ENCODE measurements around the gene IDE. TPM values are rescaled to one million over a fixed set of nuclear protein-coding genes. Genes with fewer than 3 reads are reported as not detected.
"Not testable (repeated sequence)": the region's sequence is repeated elsewhere in the genome, so short reads cannot be mapped to it uniquely, and the experiment has no call there.

IDE gene
- total RNA-seq, 1 donor from 2014 or later, result 35.9 TPM

DNA sequence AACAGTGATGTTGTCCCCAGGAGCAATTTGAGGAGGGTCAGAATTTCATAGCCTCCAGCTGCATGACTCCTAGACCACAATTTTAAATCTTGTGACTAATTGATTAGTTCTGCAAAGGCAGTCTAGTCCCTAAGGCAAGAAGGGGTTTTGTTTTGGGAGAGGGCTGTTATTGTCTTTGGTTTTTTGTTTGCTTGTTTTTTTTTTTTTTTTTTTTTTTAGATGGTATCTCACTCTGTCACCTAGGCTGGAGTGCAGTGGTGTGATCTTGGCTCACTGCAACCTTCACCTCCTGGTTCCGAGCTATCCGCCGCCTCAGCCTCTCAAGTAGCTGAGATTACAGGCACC is 165.9 kb downstream of the IDE start:
- peaks cover 14% of the 10 kb centered on the region for H3K27me3 Mint-ChIP-seq
- H3K36me3 Mint-ChIP-seq, result no peaks in the 10 kb centered on the region
- TF ChIP-seq, protein P1, sequence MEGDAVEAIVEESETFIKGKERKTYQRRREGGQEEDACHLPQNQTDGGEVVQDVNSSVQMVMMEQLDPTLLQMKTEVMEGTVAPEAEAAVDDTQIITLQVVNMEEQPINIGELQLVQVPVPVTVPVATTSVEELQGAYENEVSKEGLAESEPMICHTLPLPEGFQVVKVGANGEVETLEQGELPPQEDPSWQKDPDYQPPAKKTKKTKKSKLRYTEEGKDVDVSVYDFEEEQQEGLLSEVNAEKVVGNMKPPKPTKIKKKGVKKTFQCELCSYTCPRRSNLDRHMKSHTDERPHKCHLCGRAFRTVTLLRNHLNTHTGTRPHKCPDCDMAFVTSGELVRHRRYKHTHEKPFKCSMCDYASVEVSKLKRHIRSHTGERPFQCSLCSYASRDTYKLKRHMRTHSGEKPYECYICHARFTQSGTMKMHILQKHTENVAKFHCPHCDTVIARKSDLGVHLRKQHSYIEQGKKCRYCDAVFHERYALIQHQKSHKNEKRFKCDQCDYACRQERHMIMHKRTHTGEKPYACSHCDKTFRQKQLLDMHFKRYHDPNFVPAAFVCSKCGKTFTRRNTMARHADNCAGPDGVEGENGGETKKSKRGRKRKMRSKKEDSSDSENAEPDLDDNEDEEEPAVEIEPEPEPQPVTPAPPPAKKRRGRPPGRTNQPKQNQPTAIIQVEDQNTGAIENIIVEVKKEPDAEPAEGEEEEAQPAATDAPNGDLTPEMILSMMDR (conservative IDR thresholded peaks at IDR 0.05), result no peak
- H3K27ac Mint-ChIP-seq, result no peak overlapping the region
- H3K9me3 Mint-ChIP-seq, result no peaks in the 10 kb centered on the region
- DNase-seq (ENCODE audit: extremely low spot score, unreplicated experiment), result no peak
- no peak overlapping the region for H3K4me3 Mint-ChIP-seq
- no peaks in the 10 kb centered on the region for H3K4me1 Mint-ChIP-seq (ENCODE audit: unreplicated experiment)

DNA sequence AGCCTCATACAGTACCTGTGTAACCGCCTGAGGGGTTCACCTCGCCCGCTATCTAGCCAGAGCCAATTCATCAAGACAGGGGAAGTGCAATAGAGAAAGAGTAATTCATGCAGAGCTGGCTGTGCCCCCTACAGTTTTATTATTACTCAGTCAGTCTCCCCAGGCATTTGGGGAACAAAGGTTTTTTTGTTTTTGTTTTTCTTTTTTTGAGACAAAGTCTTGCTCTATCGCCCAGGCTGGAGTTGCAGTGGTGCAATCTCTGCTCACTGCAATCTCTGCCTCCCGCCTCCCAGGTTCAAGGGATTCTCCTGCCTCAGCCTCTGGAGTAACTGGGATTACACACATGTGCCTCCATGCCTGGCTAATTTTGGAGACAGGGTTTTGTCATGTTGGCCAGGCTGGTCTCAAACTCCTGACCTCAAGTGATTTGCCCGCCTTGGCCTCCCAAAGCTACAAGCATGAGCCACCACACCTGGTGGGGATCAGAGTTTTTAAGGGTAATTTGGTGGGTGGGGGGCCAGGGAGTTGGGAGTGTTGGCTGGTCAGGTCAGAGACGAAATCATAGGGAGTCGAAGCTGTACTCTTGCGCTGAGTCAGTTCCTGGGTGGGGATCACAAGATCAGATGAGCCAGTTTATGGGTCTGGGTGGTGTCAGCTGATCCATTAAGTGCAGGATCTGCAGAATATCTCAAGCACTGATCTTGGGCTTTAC is 166.4 kb downstream of the IDE start:
- no peak overlapping the region for H3K4me3 Mint-ChIP-seq
- H3K27me3 Mint-ChIP-seq, result peaks cover 15% of the 10 kb centered on the region
- no peaks in the 10 kb centered on the region for H3K36me3 Mint-ChIP-seq
- H3K9me3 Mint-ChIP-seq, result no peaks in the 10 kb centered on the region
- no peak overlapping the region for H3K27ac Mint-ChIP-seq
- TF ChIP-seq, protein P1 (conservative IDR thresholded peaks at IDR 0.05), result no peak
- DNase-seq (ENCODE audit: extremely low spot score, unreplicated experiment), result no peak
- H3K4me1 Mint-ChIP-seq (ENCODE audit: unreplicated experiment), result no peaks in the 10 kb centered on the region

GRCh38 chr10:92405419-92405924 is 168.4 kb downstream of the IDE start:
- DNase-seq (ENCODE audit: extremely low spot score, unreplicated experiment), result no peak
- Mint-ChIP-seq H3K4me3 (no peak overlapping the region), H3K4me1 (ENCODE audit: unreplicated experiment) (no peaks in the 10 kb centered on the region), H3K27ac (no peak overlapping the region), H3K36me3 (no peaks in the 10 kb centered on the region), H3K9me3 (no peaks in the 10 kb centered on the region), H3K27me3 (peaks cover 18% of the 10 kb centered on the region)
- TF ChIP-seq, protein P1 (conservative IDR thresholded peaks at IDR 0.05), result no peak

- DNase-seq (ENCODE audit: extremely low spot score, unreplicated experiment), result no peak
- no peak overlapping the region for H3K4me3 Mint-ChIP-seq
- H3K36me3 Mint-ChIP-seq, result no peaks in the 10 kb centered on the region
- H3K27ac Mint-ChIP-seq, result no peak overlapping the region
- no peaks in the 10 kb centered on the region for H3K9me3 Mint-ChIP-seq
- no peaks in the 10 kb centered on the region for H3K4me1 Mint-ChIP-seq (ENCODE audit: unreplicated experiment)
- TF ChIP-seq, protein P1 (conservative IDR thresholded peaks at IDR 0.05), result no peak
- H3K27me3 Mint-ChIP-seq, result peaks cover 18% of the 10 kb centered on the region
Observed at GRCh38 chr10:92404612-92405418, 169.1 kb downstream of the IDE start.

- not testable (repeated sequence) for H3K27ac Mint-ChIP-seq; H3K9me3 Mint-ChIP-seq; H3K36me3 Mint-ChIP-seq; H3K4me1 Mint-ChIP-seq (ENCODE audit: unreplicated experiment); H3K4me3 Mint-ChIP-seq; DNase-seq (ENCODE audit: extremely low spot score, unreplicated experiment)
- peaks cover 18% of the 10 kb centered on the region for H3K27me3 Mint-ChIP-seq
Observed at GRCh38 chr10:92402234-92402633, 171.7 kb downstream of the IDE start.

Other genes starting within 250 kb of the IDE start
- 14.6 and 40.6 TPM in 2 replicates for gene KIF11, start 19.0 kb upstream of the IDE start, total RNA-seq (ENCODE audit: low replicate concordance)
- 6.6 and 6.7 TPM in 2 replicates for gene HHEX, start 115.9 kb upstream of the IDE start, total RNA-seq (ENCODE audit: low replicate concordance)

Data from type B pancreatic cell (in vitro differentiated cells).